Body of pancreas (tissue), 4 donors: ENCODE measurements around the gene PSD4. TPM values are rescaled to one million over a fixed set of nuclear protein-coding genes. Genes with fewer than 3 reads are reported as not detected.

ENCODE experiments used
- ATAC-seq: fragments of 150-250 bp; one replicate; pipeline ENCODE4 v1.9.1; 2016
- DNase-seq, 4 donors: peaks; one replicate each; pipeline ENCODE4 v3.0.0-alpha.2; 2019
- H3K27ac ChIP-seq, 4 donors: fragments of 200-600 bp; sonication (generic); 1 replicate in 3 of 4; 2 replicates in 1 of 4; pipeline versions ENCODE4 v1.5.1 to v1.6.1; 2016 to 2019; ENCODE audit warnings: mild to moderate bottlenecking in 1 of 4, mixed read lengths in 1 of 4, moderate library complexity in 1 of 4
- H3K27me3 ChIP-seq, 2 donors: fragments of 200-600 bp; sonication (generic); one replicate each; pipeline ENCODE4 v1.6.0; 2016; ENCODE audit warnings: mild to moderate bottlenecking in 1 of 2
- H3K36me3 ChIP-seq, 2 donors: fragments of 200-600 bp; sonication (generic); replicated peaks in 1 of 2; 2 replicates each; pipeline ENCODE4 v1.5.1; 2016; ENCODE audit warnings: low read depth in 2 of 2; ENCODE audit not compliant: insufficient read depth in 1 of 2
- H3K4me1 ChIP-seq: fragments of 200-600 bp; sonication (generic); one replicate; pipeline ENCODE4 v1.6.0; 2016
- H3K4me3 ChIP-seq, 2 donors: fragments of 200-600 bp; sonication (generic); 1 replicate in 1 of 2; 2 replicates in 1 of 2; pipeline ENCODE4 v1.5.1; 2016 to 2019
- H3K9me3 ChIP-seq, 3 donors: fragments of 200-600 bp; sonication (generic); 1 replicate in 2 of 3; 2 replicates in 1 of 3; pipeline ENCODE4 v1.5.1; 2016
- POLR2A ChIP-seq, 3 donors: fragments of 450-650 bp; IDR thresholded peaks; one replicate each; pipeline ENCODE4 v1.6.1; 2016; ENCODE audit warnings: antibody characterized with exemption in 3 of 3, mild to moderate bottlenecking in 2 of 3
- WGBS, 2 donors: methylation state at CpG; one replicate each; pipeline ENCODE4 v1.1.5; 2017; 5-methylcytosine and 5-hydroxymethylcytosine counted together
- intact Hi-C: fragments of 100-400 bp; cut with DNase I; formaldehyde crosslinking; loops from one replicate; pipeline ENCODE4 v1.15.1; 2023
- total RNA-seq, 2 donors: library from RNA; depleted of rRNA; stranded (reverse); fragments of >200 nt; gene quantifications; one replicate each; pipeline ENCODE4 v1.1.0, GENCODE V29; 2016
- TF ChIP-seq, protein P1 (sequence below), 7 experiments: fragments of 450-650 bp in 4 of 7; fragments of 200-600 bp in 3 of 7; sonication (generic) in 3 of 7; IDR thresholded peaks; one replicate each; pipeline ENCODE4 v1.5.1; 2016 to 2019; ENCODE audit warnings: antibody characterized with exemption in 7 of 7

PSD4 gene
- total RNA-seq, 2 donors from 2014 or later: 40.5 to 83.4 TPM

DNA sequence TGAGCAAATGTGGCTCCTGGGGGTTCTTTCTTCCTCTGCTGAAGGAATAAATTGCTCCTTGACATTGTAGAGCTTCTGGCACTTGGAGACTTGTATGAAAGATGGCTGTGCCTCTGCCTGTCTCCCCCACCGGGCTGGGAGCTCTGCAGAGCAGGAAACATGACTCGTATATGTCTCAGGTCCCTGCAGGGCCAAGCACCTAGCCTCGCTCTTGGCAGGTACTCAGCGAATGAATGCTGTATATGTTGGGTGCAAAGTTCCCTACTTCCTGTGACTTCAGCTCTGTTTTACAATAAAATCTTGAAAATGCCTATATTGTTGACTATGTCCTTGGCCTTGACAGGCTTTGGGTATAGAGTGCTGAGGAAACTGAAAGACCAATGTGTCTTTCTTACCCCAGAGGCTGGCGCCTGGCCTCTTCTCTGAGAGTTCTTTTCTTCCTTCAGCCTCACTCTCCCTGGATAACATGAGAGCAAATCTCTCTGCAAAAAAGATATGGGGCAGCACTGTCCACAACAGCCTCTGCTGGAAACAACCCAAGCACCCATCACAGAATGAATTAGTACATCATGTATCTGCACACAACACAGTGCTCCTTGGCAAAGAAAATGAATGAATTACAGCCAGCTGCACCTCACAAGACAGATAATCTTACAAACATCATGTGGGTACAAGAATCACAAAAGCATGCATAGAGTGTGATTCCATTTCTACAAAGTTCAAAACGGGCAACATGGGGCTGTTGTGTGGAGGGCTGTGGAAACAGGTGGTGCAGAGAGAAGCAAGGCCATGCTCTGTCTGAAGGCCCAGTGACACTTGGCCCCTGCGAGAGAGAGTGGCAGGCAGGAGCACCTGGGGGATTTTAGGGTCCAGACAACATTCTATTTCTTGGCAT, 39.8 kb upstream of the PSD4 start:
- no peak overlapping the region for H3K4me3 ChIP-seq
- no peaks in the 10 kb centered on the region for H3K9me3 ChIP-seq
- 63 to 74% methylated on average over 7 of the region's 7 CpGs for WGBS, 2 donors
- ATAC-seq (no peak), DNase-seq (no peak)
- no peaks in the 10 kb centered on the region for H3K36me3 ChIP-seq
- H3K27ac ChIP-seq: no peak overlapping the region
- H3K4me1 ChIP-seq: peaks cover 10% of the 10 kb centered on the region
- TF ChIP-seq, protein P1, sequence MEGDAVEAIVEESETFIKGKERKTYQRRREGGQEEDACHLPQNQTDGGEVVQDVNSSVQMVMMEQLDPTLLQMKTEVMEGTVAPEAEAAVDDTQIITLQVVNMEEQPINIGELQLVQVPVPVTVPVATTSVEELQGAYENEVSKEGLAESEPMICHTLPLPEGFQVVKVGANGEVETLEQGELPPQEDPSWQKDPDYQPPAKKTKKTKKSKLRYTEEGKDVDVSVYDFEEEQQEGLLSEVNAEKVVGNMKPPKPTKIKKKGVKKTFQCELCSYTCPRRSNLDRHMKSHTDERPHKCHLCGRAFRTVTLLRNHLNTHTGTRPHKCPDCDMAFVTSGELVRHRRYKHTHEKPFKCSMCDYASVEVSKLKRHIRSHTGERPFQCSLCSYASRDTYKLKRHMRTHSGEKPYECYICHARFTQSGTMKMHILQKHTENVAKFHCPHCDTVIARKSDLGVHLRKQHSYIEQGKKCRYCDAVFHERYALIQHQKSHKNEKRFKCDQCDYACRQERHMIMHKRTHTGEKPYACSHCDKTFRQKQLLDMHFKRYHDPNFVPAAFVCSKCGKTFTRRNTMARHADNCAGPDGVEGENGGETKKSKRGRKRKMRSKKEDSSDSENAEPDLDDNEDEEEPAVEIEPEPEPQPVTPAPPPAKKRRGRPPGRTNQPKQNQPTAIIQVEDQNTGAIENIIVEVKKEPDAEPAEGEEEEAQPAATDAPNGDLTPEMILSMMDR (IDR thresholded peaks at IDR 0.05): no peak
- TF ChIP-seq POLR2A (IDR thresholded peaks at IDR 0.05): no peak
- no peaks in the 10 kb centered on the region for H3K27me3 ChIP-seq
- intact Hi-C loops: loop anchor here (5.0 kb wide), 1 partner anchor 253 kb away; no protein-coding TSS in a partner anchor

DNA sequence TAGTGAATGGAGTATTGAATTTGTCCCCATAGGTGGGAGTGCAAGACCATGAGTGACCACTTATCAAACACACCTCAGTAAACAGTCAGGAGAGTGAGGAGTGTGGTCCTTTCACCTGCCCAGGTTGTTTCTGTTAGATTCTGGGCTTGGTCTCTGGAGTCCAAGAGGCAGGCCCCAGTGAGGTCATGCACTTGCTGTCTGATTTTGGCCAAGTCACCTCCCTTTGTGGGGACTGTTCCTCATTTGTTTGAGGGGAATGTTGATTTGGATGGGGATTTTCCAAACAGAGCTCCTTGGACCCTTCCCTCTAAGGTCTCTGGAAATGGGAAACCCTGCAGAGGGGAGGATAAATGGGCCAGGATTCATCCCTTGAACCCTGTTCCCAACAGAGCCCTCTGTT, 39.1 kb upstream of the PSD4 start:
- intact Hi-C loops: loop anchor here (5.0 kb wide), 2 partner anchors 68 to 253 kb away; no protein-coding TSS in a partner anchor
- TF ChIP-seq, protein P1 (IDR thresholded peaks at IDR 0.05): no peak
- no peak for TF ChIP-seq POLR2A (IDR thresholded peaks at IDR 0.05)
- Histone ChIP-seq H3K4me3 (no peak overlapping the region), H3K4me1 (peaks cover 11% of the 10 kb centered on the region), H3K36me3 (no peaks in the 10 kb centered on the region), H3K27me3 (no peaks in the 10 kb centered on the region), H3K27ac (no peak overlapping the region), H3K9me3 (no peaks in the 10 kb centered on the region)
- no peak for ATAC-seq
- DNase-seq: no peak

DNA sequence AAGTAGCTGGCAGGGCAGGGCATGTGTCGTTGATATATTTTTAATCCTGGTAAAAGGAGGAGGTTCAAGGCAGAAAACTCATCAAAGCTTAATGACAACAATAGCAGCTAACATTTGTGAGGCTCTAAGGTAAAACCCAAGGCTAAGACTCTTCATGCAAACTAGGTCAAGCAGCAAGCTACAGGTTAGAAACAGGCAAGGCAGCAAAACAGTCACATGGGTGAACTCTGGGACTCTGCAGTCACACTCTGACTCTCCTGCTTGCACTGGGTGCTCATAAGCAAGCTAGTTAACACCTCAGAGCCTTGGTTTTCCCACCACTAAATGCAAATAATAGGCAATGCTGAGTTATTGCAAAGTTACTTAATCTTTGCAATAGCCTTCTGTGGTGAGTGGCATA, 38.5 kb upstream of the PSD4 start:
- H3K4me3 ChIP-seq: no peak overlapping the region
- no peak for TF ChIP-seq POLR2A (IDR thresholded peaks at IDR 0.05)
- TF ChIP-seq, protein P1 (IDR thresholded peaks at IDR 0.05): no peak
- no peak overlapping the region for H3K27ac ChIP-seq
- peaks cover 11% of the 10 kb centered on the region for H3K4me1 ChIP-seq
- H3K36me3 ChIP-seq: no peaks in the 10 kb centered on the region
- H3K9me3 ChIP-seq: no peaks in the 10 kb centered on the region
- 57 to 63% methylated on average over 1 of the region's 1 CpG for WGBS, 2 donors
- no peaks in the 10 kb centered on the region for H3K27me3 ChIP-seq
- intact Hi-C loops: loop anchor here (5.0 kb wide), 1 partner anchor 67 kb away; no protein-coding TSS in a partner anchor
- DNase-seq (no peak), ATAC-seq (no peak)

DNA sequence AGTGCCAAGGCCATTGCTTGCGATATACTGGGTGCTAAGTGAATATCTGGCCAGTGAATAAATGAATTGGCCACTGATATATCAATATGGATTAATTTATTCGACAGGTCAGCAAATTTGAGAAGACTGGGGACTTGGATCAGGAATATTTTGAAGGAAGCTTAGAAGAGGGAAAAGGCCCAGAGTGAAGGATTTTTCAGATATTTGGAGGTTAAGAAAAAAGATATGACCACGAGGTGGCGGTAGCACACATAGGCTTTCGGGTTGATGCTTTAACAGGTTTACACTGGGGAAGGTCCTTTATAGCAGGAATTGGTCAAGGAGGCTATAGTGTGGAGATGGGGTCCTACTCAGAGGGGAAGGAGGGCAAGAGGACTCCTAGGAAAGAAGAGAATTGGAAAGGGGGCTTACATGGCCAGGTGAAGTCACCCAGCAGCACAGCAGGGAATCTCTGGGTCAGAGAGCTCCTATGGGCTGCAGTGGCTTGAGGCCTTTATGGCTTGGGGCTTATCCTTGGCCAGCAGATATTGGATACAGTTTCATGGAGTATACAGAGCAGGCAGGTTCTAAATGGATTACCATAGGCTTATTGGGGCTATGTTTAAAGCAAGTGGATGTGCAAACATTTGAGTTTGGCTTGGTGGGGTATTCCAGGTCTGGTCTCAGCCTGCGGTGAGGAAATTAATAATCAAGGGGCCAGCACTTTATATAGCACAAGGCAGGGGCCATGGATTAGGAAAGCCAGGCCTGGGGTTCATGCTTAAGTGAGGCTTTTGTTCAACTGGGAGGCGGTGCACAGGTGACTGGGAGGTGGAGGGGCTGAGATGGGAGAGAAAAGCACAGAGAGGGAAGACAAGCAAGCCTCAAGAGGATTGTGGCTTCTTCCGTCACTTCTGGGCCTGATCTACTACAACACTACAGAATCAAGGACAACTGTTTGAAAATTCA, 36.7 kb upstream of the PSD4 start:
- Histone ChIP-seq H3K4me3 (no peak overlapping the region), H3K9me3 (no peaks in the 10 kb centered on the region), H3K27ac (no peak overlapping the region), H3K4me1 (peaks cover 11% of the 10 kb centered on the region), H3K27me3 (no peaks in the 10 kb centered on the region), H3K36me3 (no peaks in the 10 kb centered on the region)
- 36 to 37% methylated on average over 8 of the region's 8 CpGs for WGBS, 2 donors
- ATAC-seq (peak; percentile 49), DNase-seq (peak; percentile 45 to 60 (median 58))
- TF ChIP-seq, protein P1 (IDR thresholded peaks at IDR 0.05): peak; percentile 41 to 72 (median 68)
- TF ChIP-seq POLR2A (IDR thresholded peaks at IDR 0.05): no peak
- intact Hi-C loops: loop anchor here (5.0 kb wide), 1 partner anchor 65 kb away; no protein-coding TSS in a partner anchor
